Lower lobe of right lung (tissue), 2 donors: ENCODE results near the gene GSS. TPM values are rescaled to one million over a fixed set of nuclear protein-coding genes. Genes with fewer than 3 reads are reported as not detected.

Experiments used
- ATAC-seq, 2 donors: fragments of 200-7000 bp; cut with Tn5 transposase; one replicate each; pipeline ENCODE4 v1.9.1; 2020 to 2022; ENCODE audit warnings: mild to moderate bottlenecking in 2 of 2, moderate library complexity in 2 of 2
- DNase-seq: peaks from one replicate; pipeline ENCODE4 v3.0.0-alpha.2; 2020
- H3K27ac ChIP-seq: fragments of 200-600 bp; one replicate; pipeline ENCODE4 v1.8.0; 2022
- H3K27me3 ChIP-seq: fragments of 200-600 bp; one replicate; pipeline ENCODE4 v1.8.0; 2022; ENCODE audit warnings: low read depth
- H3K36me3 ChIP-seq: fragments of 200-600 bp; one replicate; pipeline ENCODE4 v1.8.0; 2022; ENCODE audit warnings: mild to moderate bottlenecking
- H3K4me1 ChIP-seq: fragments of 200-600 bp; one replicate; pipeline ENCODE4 v1.8.0; 2022
- H3K4me3 ChIP-seq: fragments of 200-600 bp; one replicate; pipeline ENCODE4 v1.8.0; 2022; ENCODE audit warnings: mild to moderate bottlenecking
- H3K9me3 ChIP-seq: fragments of 200-600 bp; one replicate; pipeline ENCODE4 v1.8.0; 2022
- intact Hi-C: fragments of 100-400 bp; cut with DNase I; formaldehyde crosslinking; loops from one replicate; pipeline ENCODE4 v1.11.0; 2022
- total RNA-seq: library from RNA; stranded (reverse); fragmentation: NEBNext Ultra II Directional; extraction: Animal tissue kit (Norgen Biotek cat#: 25700); gene quantifications from one replicate; pipeline ENCODE4 v1.2.1, GENCODE V29; 2021
- TF ChIP-seq, protein P1 (sequence below): fragments of 200-600 bp; IDR thresholded peaks from one replicate; pipeline ENCODE4 v1.8.0; 2022; ENCODE audit warnings: antibody characterized with exemption, mild to moderate bottlenecking
- donor health status: DM: no; HTN: yes; CAD: no; lungs with severe emphysema.

The GSS gene
- total RNA-seq, 1 donor from 2014 or later, result 28.8 TPM

DNA sequence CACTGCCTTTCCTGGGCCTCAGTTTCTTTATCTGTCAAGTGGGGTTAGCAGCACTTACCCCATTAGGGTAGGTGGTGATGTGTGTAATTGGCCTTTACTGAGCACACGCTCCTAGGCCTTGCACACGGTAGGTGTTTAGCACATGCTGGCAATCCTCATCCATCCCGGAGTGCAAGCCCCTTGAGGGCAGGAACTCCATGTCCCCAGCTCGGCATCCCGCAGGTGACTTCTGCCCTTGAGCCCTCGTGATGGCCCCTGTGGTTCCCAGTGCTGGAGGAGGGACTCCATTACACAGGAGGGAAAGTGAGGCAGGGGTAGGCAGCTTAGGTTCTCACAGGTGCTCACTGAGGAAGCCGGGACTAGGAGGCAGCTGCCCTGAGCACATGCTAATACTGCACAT, 40.1 kb upstream of the GSS start:
- no peak for DNase-seq
- peaks cover 74% of the 10 kb centered on the region for H3K36me3 ChIP-seq
- intact Hi-C loops, result no loop called here
- no peak overlapping the region for H3K27ac ChIP-seq
- H3K27me3 ChIP-seq, result no peaks in the 10 kb centered on the region
- H3K4me1 ChIP-seq, result no peaks in the 10 kb centered on the region
- H3K9me3 ChIP-seq, result no peaks in the 10 kb centered on the region
- no peak for ATAC-seq
- TF ChIP-seq, protein P1, sequence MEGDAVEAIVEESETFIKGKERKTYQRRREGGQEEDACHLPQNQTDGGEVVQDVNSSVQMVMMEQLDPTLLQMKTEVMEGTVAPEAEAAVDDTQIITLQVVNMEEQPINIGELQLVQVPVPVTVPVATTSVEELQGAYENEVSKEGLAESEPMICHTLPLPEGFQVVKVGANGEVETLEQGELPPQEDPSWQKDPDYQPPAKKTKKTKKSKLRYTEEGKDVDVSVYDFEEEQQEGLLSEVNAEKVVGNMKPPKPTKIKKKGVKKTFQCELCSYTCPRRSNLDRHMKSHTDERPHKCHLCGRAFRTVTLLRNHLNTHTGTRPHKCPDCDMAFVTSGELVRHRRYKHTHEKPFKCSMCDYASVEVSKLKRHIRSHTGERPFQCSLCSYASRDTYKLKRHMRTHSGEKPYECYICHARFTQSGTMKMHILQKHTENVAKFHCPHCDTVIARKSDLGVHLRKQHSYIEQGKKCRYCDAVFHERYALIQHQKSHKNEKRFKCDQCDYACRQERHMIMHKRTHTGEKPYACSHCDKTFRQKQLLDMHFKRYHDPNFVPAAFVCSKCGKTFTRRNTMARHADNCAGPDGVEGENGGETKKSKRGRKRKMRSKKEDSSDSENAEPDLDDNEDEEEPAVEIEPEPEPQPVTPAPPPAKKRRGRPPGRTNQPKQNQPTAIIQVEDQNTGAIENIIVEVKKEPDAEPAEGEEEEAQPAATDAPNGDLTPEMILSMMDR, result no peak
- no peak overlapping the region for H3K4me3 ChIP-seq

- no peak for DNase-seq
- H3K27ac ChIP-seq, result no peak overlapping the region
- no peaks in the 10 kb centered on the region for H3K9me3 ChIP-seq
- TF ChIP-seq, protein P1, result no peak
- H3K4me1 ChIP-seq, result no peaks in the 10 kb centered on the region
- intact Hi-C loops, result no loop called here
- no peak overlapping the region for H3K4me3 ChIP-seq
- no peaks in the 10 kb centered on the region for H3K27me3 ChIP-seq
- ATAC-seq, result no peak
- peaks cover 69% of the 10 kb centered on the region for H3K36me3 ChIP-seq
Measured at GRCh38 chr20:34995192-34995591, 39.6 kb upstream of the GSS start.

DNA sequence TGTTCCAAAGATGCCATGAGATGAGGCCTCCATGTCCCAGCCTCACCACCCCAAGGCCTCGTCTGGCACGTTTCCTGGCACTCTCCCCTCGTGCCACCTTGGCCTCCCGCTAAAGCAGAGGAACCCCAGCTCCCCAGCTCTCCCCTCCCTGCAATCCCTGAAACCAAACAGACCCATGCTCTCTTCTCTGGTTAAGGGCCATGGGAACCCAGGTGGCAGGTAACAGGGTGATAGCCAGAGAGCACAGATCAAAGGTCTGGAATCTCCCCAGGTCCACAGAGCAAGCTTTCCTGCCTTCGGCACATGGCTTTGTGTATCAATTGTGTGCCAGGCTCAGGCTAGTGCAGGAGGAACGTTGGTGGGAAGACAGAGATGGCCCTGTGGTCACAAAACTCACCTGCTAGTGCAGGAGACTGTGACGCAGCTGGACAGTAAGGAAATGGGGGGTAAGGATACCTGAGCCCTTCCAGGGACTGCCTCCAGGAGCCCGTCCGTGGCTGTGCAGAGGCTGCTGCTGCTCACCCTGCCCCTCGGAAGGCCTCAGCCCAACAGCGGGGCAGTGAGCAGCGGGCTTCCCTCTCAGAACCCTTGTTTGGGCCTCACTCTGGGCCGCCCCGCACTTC, 39.0 kb upstream of the GSS start:
- no peaks in the 10 kb centered on the region for H3K4me1 ChIP-seq
- H3K27ac ChIP-seq, result no peak overlapping the region
- peaks cover 63% of the 10 kb centered on the region for H3K36me3 ChIP-seq
- TF ChIP-seq, protein P1, result no peak
- intact Hi-C loops, result no loop called here
- no peaks in the 10 kb centered on the region for H3K27me3 ChIP-seq
- H3K4me3 ChIP-seq, result no peak overlapping the region
- ATAC-seq (no peak), DNase-seq (no peak)
- no peaks in the 10 kb centered on the region for H3K9me3 ChIP-seq

DNA sequence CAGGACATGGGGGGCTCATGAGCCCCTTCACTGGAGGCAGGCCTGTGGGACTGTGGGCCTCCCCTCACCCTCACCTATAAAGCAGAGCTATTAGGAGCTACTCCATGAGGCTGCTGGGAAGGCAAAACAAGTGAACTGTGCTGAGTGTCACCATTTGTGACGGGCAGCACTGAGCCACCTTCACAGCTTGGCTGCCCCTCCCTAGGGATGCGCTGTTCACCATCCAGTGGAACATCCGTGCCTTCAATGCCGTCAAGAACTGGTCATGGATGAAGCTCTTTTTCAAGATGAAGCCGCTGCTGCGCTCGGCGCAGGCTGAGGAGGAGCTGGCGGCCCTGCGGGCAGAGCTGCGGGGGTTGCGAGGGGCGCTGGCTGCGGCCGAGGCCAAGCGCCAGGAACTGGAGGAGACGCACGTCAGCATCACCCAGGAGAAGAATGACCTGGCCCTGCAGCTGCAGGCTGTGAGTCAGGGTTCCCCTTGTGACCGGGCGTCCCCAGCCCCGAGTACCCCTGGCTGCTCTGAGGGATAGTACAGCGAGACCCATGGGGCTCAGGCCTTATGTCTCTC, 38.4 kb upstream of the GSS start:
- ATAC-seq (no peak), DNase-seq (no peak)
- TF ChIP-seq, protein P1, result no peak
- no peak overlapping the region for H3K4me3 ChIP-seq
- intact Hi-C loops, result no loop called here
- H3K27me3 ChIP-seq, result no peaks in the 10 kb centered on the region
- no peak overlapping the region for H3K27ac ChIP-seq
- peaks cover 57% of the 10 kb centered on the region for H3K36me3 ChIP-seq
- H3K4me1 ChIP-seq, result no peaks in the 10 kb centered on the region
- H3K9me3 ChIP-seq, result no peaks in the 10 kb centered on the region

DNA sequence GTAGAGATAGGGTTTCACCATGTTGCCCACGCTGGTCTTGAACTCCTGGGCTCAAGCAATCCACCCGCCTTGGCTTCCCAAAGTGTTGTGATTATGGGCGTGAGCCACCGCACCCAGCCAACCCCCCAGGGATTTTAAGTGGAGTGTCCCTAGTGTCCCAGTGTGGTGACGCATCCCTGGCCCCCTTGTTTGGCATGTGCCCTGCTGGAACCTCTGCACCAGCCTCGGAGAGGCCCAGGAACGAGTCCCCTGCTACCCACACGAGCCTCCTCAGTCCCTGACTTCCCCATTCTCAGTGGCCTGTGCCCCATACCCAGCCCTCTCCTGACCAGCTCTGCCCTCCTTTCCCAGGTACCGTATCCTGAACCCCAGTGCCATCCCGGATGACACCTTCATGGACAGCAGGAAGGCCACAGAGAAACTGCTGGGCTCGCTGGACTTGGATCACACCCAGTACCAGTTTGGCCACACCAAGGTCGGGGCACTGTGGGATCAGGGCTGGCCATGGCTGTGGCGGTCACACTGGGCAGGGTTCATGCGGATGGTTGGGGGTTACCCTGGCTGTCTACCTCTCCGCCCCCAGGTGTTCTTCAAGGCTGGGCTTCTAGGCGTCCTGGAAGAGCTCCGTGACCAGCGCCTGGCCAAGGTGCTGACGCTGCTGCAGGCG, 37.3 kb upstream of the GSS start:
- TF ChIP-seq, protein P1, result no peak
- no peak for ATAC-seq
- intact Hi-C loops, result no loop called here
- Histone ChIP-seq H3K4me3 (no peak overlapping the region), H3K9me3 (no peaks in the 10 kb centered on the region), H3K4me1 (peaks cover 6% of the 10 kb centered on the region), H3K36me3 (peaks cover 46% of the 10 kb centered on the region), H3K27me3 (no peaks in the 10 kb centered on the region), H3K27ac (no peak overlapping the region)
- DNase-seq, result no peak
